ENCODE measurements around the gene ZNF385B.

ZNF385B gene

DNA sequence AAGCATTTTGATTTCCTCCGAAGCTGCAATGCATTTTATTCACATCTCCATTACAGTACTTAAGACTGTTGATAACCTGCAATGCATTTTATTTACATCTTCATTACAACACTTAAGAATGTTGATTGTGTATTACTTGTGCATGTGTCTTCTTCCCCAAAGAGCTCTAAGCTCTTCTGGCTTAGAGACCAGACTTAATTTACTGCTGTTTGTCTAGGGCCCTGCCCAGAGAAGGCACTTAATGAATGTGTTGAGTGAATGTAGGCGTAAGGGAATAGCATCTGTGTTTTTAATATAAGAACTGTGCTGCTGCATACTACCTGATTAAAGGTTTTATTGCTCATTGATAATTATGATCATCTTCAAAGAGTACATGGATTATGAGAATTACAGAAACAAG, 295.6 kb downstream of the ZNF385B start:
- Histone ChIP-seq H3K4me1 (ENCODE audit: insufficient read depth, low read length) (no peaks in the 10 kb centered on the region), H3K9ac (ENCODE audit: low read depth, low read length) (no peak overlapping the region), H3K4me3 (ENCODE audit: low read depth in 1 of 2, low read length in 2 of 2) (no peak overlapping the region), H3K4me2 (ENCODE audit: insufficient read depth, low read length) (no peak overlapping the region), H4K20me1 (ENCODE audit: insufficient read depth, low read length) (no peaks in the 10 kb centered on the region), H3K27me3 (ENCODE audit: insufficient read depth, low read length, poor library complexity) (peaks cover 6% of the 10 kb centered on the region), H3K36me3 (ENCODE audit: insufficient read depth, low read length) (no peaks in the 10 kb centered on the region), H2AFZ (ENCODE audit: low read depth, low read length) (no peak overlapping the region), H3K9me3 (ENCODE audit: insufficient read depth, low read length, severe bottlenecking) (no peaks in the 10 kb centered on the region), H3K27ac (ENCODE audit: low read length) (no peak overlapping the region), H3K79me2 (ENCODE audit: insufficient read depth, low read length) (no peaks in the 10 kb centered on the region)
- no peak for DNase-seq
- ATAC-seq (ENCODE audit: insufficient read depth, low read depth) = no peak
- TF ChIP-seq, protein P1, sequence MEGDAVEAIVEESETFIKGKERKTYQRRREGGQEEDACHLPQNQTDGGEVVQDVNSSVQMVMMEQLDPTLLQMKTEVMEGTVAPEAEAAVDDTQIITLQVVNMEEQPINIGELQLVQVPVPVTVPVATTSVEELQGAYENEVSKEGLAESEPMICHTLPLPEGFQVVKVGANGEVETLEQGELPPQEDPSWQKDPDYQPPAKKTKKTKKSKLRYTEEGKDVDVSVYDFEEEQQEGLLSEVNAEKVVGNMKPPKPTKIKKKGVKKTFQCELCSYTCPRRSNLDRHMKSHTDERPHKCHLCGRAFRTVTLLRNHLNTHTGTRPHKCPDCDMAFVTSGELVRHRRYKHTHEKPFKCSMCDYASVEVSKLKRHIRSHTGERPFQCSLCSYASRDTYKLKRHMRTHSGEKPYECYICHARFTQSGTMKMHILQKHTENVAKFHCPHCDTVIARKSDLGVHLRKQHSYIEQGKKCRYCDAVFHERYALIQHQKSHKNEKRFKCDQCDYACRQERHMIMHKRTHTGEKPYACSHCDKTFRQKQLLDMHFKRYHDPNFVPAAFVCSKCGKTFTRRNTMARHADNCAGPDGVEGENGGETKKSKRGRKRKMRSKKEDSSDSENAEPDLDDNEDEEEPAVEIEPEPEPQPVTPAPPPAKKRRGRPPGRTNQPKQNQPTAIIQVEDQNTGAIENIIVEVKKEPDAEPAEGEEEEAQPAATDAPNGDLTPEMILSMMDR (IDR thresholded peaks at IDR 0.05; ENCODE audit: borderline replicate concordance, extremely low read depth, low read length, poor library complexity, severe bottlenecking) = no peak
- TF ChIP-seq EZH2 (IDR thresholded peaks at IDR 0.05; ENCODE audit: borderline replicate concordance, low read depth, low read length, severe bottlenecking) = no peak

DNA sequence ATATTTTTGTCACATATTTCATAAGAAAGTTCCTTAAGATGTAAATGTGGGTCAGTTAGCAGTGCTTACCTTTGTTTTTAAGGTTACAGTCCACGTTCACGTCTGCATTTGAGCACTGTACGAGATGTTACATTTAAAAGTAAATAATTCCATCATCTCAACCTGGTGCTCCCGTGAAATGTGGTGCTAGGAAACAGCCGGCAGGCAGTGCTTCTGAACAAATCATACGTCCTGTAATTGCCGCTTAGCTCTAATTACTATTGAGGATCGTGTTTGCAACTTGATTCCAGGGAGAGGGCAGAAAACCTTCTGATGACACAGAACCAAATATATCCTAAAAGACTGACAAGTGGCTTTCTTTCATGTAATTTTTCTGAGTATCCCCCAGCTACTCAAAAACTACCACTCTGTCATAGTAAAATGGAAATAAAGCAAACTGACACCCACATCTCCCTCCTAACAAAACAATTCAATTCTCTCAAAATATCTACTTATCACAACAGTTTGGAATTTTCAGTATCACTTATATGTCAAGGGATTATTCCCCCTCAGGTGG, 299.0 kb downstream of the ZNF385B start:
- Histone ChIP-seq H3K27ac (ENCODE audit: low read length) (no peak overlapping the region), H3K9me3 (ENCODE audit: insufficient read depth, low read length, severe bottlenecking) (no peaks in the 10 kb centered on the region), H3K4me2 (ENCODE audit: insufficient read depth, low read length) (no peak overlapping the region), H2AFZ (ENCODE audit: low read depth, low read length) (no peak overlapping the region), H3K9ac (ENCODE audit: low read depth, low read length) (no peak overlapping the region), H3K79me2 (ENCODE audit: insufficient read depth, low read length) (no peaks in the 10 kb centered on the region), H3K4me3 (ENCODE audit: low read depth in 1 of 2, low read length in 2 of 2) (no peak overlapping the region), H3K27me3 (ENCODE audit: insufficient read depth, low read length, poor library complexity) (peaks cover 6% of the 10 kb centered on the region), H3K36me3 (ENCODE audit: insufficient read depth, low read length) (no peaks in the 10 kb centered on the region), H4K20me1 (ENCODE audit: insufficient read depth, low read length) (no peaks in the 10 kb centered on the region), H3K4me1 (ENCODE audit: insufficient read depth, low read length) (no peaks in the 10 kb centered on the region)
- TF ChIP-seq, protein P1 (IDR thresholded peaks at IDR 0.05; ENCODE audit: borderline replicate concordance, extremely low read depth, low read length, poor library complexity, severe bottlenecking) = no peak
- DNase-seq = no peak
- ATAC-seq (ENCODE audit: insufficient read depth, low read depth) = no peak

DNA sequence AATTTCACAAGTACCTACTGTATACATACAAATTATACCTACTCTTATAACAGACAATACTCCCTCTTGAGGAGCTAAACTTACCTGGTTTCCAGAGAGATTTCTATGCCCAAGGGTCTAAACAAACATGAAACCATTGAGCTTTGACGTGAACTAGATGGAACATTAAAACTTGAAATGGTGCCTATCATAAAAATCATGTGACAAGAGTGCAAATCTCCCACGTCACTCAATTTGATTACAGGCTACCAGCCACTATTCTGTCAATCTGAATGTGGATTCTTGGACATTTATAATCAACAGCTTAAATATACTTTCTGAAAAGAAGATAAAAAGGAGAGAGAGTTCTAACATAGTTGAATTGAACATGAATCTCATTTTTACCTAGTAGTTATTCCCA, 299.7 kb downstream of the ZNF385B start:
- no peak overlapping the region for H3K9ac ChIP-seq (ENCODE audit: low read depth, low read length)
- ATAC-seq (ENCODE audit: insufficient read depth, low read depth) (no peak), DNase-seq (no peak)
- H3K4me1 ChIP-seq (ENCODE audit: insufficient read depth, low read length) = no peaks in the 10 kb centered on the region
- peaks cover 6% of the 10 kb centered on the region for H3K27me3 ChIP-seq (ENCODE audit: insufficient read depth, low read length, poor library complexity)
- no peak overlapping the region for H2AFZ ChIP-seq (ENCODE audit: low read depth, low read length)
- H3K27ac ChIP-seq (ENCODE audit: low read length) = no peak overlapping the region
- H4K20me1 ChIP-seq (ENCODE audit: insufficient read depth, low read length) = no peaks in the 10 kb centered on the region
- H3K79me2 ChIP-seq (ENCODE audit: insufficient read depth, low read length) = no peaks in the 10 kb centered on the region
- H3K4me3 ChIP-seq (ENCODE audit: low read depth in 1 of 2, low read length in 2 of 2) = no peak overlapping the region
- no peaks in the 10 kb centered on the region for H3K9me3 ChIP-seq (ENCODE audit: insufficient read depth, low read length, severe bottlenecking)
- no peaks in the 10 kb centered on the region for H3K36me3 ChIP-seq (ENCODE audit: insufficient read depth, low read length)
- H3K4me2 ChIP-seq (ENCODE audit: insufficient read depth, low read length) = no peak overlapping the region
- TF ChIP-seq, protein P1 (IDR thresholded peaks at IDR 0.05; ENCODE audit: borderline replicate concordance, extremely low read depth, low read length, poor library complexity, severe bottlenecking) = no peak
- TF ChIP-seq EZH2 (IDR thresholded peaks at IDR 0.05; ENCODE audit: borderline replicate concordance, low read depth, low read length, severe bottlenecking) = no peak

DNA sequence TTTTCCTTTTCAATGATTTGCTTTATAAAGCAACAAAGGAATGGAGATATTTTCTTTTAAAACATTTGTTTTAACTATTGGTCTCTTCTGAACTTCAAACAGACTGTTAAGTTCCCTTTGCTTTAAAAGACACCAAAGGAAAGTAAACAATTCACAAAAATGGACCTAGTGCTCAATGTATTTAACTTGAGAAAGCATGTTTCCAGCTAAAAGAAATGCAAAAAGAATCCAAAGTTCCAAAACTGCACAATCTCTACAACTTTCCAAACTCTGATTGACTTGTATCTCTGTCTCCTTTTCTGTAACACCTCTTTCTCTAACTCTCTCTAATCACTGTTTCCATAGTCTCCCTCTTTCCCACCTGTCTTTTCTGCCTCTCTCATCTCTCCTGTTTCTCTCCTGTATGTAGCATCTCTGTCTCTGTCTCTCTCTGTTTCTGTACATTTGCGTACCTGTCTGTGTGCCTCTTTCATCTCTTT, 301.1 kb downstream of the ZNF385B start:
- Histone ChIP-seq H2AFZ (ENCODE audit: low read depth, low read length) (no peak overlapping the region), H3K27me3 (ENCODE audit: insufficient read depth, low read length, poor library complexity) (peaks cover 3% of the 10 kb centered on the region), H4K20me1 (ENCODE audit: insufficient read depth, low read length) (no peaks in the 10 kb centered on the region), H3K9ac (ENCODE audit: low read depth, low read length) (no peak overlapping the region), H3K4me1 (ENCODE audit: insufficient read depth, low read length) (no peaks in the 10 kb centered on the region), H3K4me2 (ENCODE audit: insufficient read depth, low read length) (no peak overlapping the region), H3K79me2 (ENCODE audit: insufficient read depth, low read length) (no peaks in the 10 kb centered on the region), H3K27ac (ENCODE audit: low read length) (no peak overlapping the region), H3K4me3 (ENCODE audit: low read depth in 1 of 2, low read length in 2 of 2) (no peak overlapping the region), H3K9me3 (ENCODE audit: insufficient read depth, low read length, severe bottlenecking) (no peaks in the 10 kb centered on the region), H3K36me3 (ENCODE audit: insufficient read depth, low read length) (no peaks in the 10 kb centered on the region)
- TF ChIP-seq, protein P1 (IDR thresholded peaks at IDR 0.05; ENCODE audit: borderline replicate concordance, extremely low read depth, low read length, poor library complexity, severe bottlenecking) = no peak
- no peak for TF ChIP-seq EZH2 (IDR thresholded peaks at IDR 0.05; ENCODE audit: borderline replicate concordance, low read depth, low read length, severe bottlenecking)
- DNase-seq = no peak
- ATAC-seq (ENCODE audit: insufficient read depth, low read depth) = no peak

Measured in DND-41 (cell line).